H1 (cell line): Measurements from ENCODE around the gene VPS54. TPM values are rescaled to one million over a fixed set of nuclear protein-coding genes. Genes with fewer than 3 reads are reported as not detected.
A peak's percentile ranks its signal among the peaks of the same experiment; 100 is the strongest.

Experiments used
- CTCF ChIA-PET: fragments of 300-600 bp; sonication (Branson Sonifier 250); formaldehyde crosslinking; loops from one replicate; lab custom pipeline; 2021; ENCODE audit not compliant: partially characterized antibody; lab: Charles Lee
- POLR2A ChIA-PET: fragments of 300-600 bp; sonication (Branson Sonifier 250); formaldehyde crosslinking; loops from one replicate; lab custom pipeline; 2021; ENCODE audit warnings: inconsistent platforms; ENCODE audit not compliant: partially characterized antibody; lab: Charles Lee
- DNase-seq, 2 experiments: peaks; one replicate each; pipeline versions ENCODE4 v3.0.0 to v3.0.0-alpha.2; 2010 to 2022; ENCODE audit warnings: low spot score in 2 of 2, low read depth in 1 of 2, mixed read lengths in 1 of 2
- FAIRE-seq: peaks from 2 replicates; lab custom pipeline; 2011; peaks lifted over from hg19 to GRCh38; lab: Jason Lieb, UNC
- H2AFZ ChIP-seq: 2 replicates; pipeline ENCODE4 v1.8.1; 2012; ENCODE audit warnings: low read length, inconsistent platforms
- H2AK5ac ChIP-seq: 2 replicates; pipeline ENCODE4 v1.6.1; 2013; ENCODE audit warnings: low read depth, low read length
- H2BK120ac ChIP-seq: replicated peaks from 2 replicates; pipeline ENCODE3; 2013; ENCODE audit warnings: low read depth, low read length, inconsistent platforms
- H2BK12ac ChIP-seq: 2 replicates; pipeline ENCODE4 v1.6.1; 2013; ENCODE audit warnings: low read depth, low read length
- H2BK15ac ChIP-seq: 2 replicates; pipeline ENCODE4 v1.6.1; 2013; ENCODE audit warnings: low read length
- H2BK20ac ChIP-seq: 2 replicates; pipeline ENCODE4 v1.6.1; 2013; ENCODE audit warnings: low read length
- H2BK5ac ChIP-seq: 2 replicates; pipeline ENCODE4 v1.6.1; 2013; ENCODE audit warnings: low read depth, low read length
- H3K14ac ChIP-seq: 2 replicates; pipeline ENCODE4 v1.6.1; 2013; ENCODE audit warnings: inconsistent platforms; ENCODE audit not compliant: insufficient read length
- H3K18ac ChIP-seq: 2 replicates; pipeline ENCODE4 v1.6.1; 2013; ENCODE audit warnings: low read length; ENCODE audit errors: extremely low read depth
- H3K23ac ChIP-seq: 2 replicates; pipeline ENCODE4 v1.6.1; 2013; ENCODE audit warnings: inconsistent platforms; ENCODE audit not compliant: insufficient read length
- H3K23me2 ChIP-seq: 2 replicates; pipeline ENCODE4 v1.6.1; 2013; ENCODE audit warnings: low read depth, low read length
- H3K27ac ChIP-seq: 2 replicates; pipeline ENCODE4 v1.6.1; 2011; ENCODE audit warnings: low read depth, low read length, inconsistent platforms
- H3K27me3 ChIP-seq, 4 experiments: replicated peaks in 1 of 4; 1 replicate in 1 of 4; 2 replicates in 3 of 4; pipeline versions ENCODE4 v1.6.1 to v1.8.1; 2011 to 2013; ENCODE audit warnings: low read length in 3 of 4, mild to moderate bottlenecking in 3 of 4, inconsistent platforms in 2 of 4, mixed read lengths in 2 of 4, moderate library complexity in 1 of 4; ENCODE audit not compliant: control insufficient read depth in 3 of 4, insufficient read depth in 3 of 4; ENCODE audit errors: extremely low read depth in 1 of 4
- H3K36me3 ChIP-seq, 4 experiments: 2 replicates each; pipeline versions ENCODE4 v1.6.1 to v1.8.1; 2011 to 2013; ENCODE audit warnings: mild to moderate bottlenecking in 4 of 4, low read length in 3 of 4, moderate library complexity in 2 of 4, control low read depth in 1 of 4, inconsistent platforms in 1 of 4; ENCODE audit not compliant: insufficient read depth in 4 of 4, control insufficient read depth in 2 of 4
- H3K4ac ChIP-seq: replicated peaks from 2 replicates; pipeline ENCODE3; 2013; ENCODE audit warnings: low read length, low read depth, mixed read lengths, inconsistent platforms; ENCODE audit not compliant: insufficient read length
- H3K4me1 ChIP-seq, 4 experiments: replicated peaks in 1 of 4; 1 replicate in 1 of 4; 2 replicates in 3 of 4; pipeline versions ENCODE4 v1.6.1 to v1.8.1; 2011 to 2013; ENCODE audit warnings: low read length in 3 of 4, inconsistent platforms in 2 of 4, mixed read lengths in 1 of 4; ENCODE audit not compliant: insufficient read depth in 4 of 4, control insufficient read depth in 3 of 4
- H3K4me2 ChIP-seq, 2 experiments: 2 replicates each; pipeline versions ENCODE4 v1.6.1 to v1.8.1; 2011 to 2013; ENCODE audit warnings: low read depth in 2 of 2, low read length in 2 of 2, control low read depth in 1 of 2, inconsistent platforms in 1 of 2, mild to moderate bottlenecking in 1 of 2; ENCODE audit not compliant: insufficient read depth in 1 of 2
- H3K4me3 ChIP-seq, 4 experiments: fragments of 200-600, 300-600 bp in 1 of 4; sonication (generic), shearing (Covaris generic), sonication (Bioruptor Twin) in 1 of 4; 2 replicates each; pipeline versions ENCODE4 v1.5.1 to v1.8.1; 2011 to 2016; ENCODE audit warnings: low read length in 4 of 4, low read depth in 3 of 4, control low read depth in 2 of 4, inconsistent platforms in 2 of 4, mild to moderate bottlenecking in 2 of 4, mixed read lengths in 1 of 4, moderate library complexity in 1 of 4; ENCODE audit not compliant: insufficient read depth in 2 of 4; ENCODE audit errors: extremely low read depth in 1 of 4
- H3K56ac ChIP-seq: replicated peaks from 2 replicates; pipeline ENCODE3; 2013; ENCODE audit warnings: low read depth, mild to moderate bottlenecking, mixed read lengths, low read length, inconsistent platforms; ENCODE audit not compliant: insufficient read length
- H3K79me1 ChIP-seq: 2 replicates; pipeline ENCODE4 v1.6.1; 2013; ENCODE audit warnings: low read depth, low read length, control low read depth
- H3K79me2 ChIP-seq, 2 experiments: 2 replicates each; pipeline versions ENCODE4 v1.6.1 to v1.8.1; 2012 to 2013; ENCODE audit warnings: low read length in 2 of 2, mild to moderate bottlenecking in 2 of 2, inconsistent platforms in 1 of 2; ENCODE audit not compliant: insufficient read depth in 2 of 2, control insufficient read depth in 1 of 2
- H3K9ac ChIP-seq, 4 experiments: replicated peaks in 1 of 4; 1 replicate in 1 of 4; 2 replicates in 3 of 4; pipeline versions ENCODE4 v1.6.1 to v1.8.1; 2011 to 2013; ENCODE audit warnings: low read depth in 3 of 4, low read length in 3 of 4, control low read depth in 2 of 4, mild to moderate bottlenecking in 2 of 4, moderate library complexity in 2 of 4, inconsistent platforms in 1 of 4; ENCODE audit errors: extremely low read depth in 1 of 4
- H3K9me3 ChIP-seq, 2 experiments: 2 replicates each; pipeline versions ENCODE4 v1.6.1 to v1.8.1; 2012 to 2013; ENCODE audit warnings: mild to moderate bottlenecking in 2 of 2, moderate library complexity in 2 of 2, control low read depth in 1 of 2, inconsistent platforms in 1 of 2, low read depth in 1 of 2, low read length in 1 of 2, mixed read lengths in 1 of 2; ENCODE audit not compliant: insufficient read depth in 2 of 2
- H4K20me1 ChIP-seq, 2 experiments: replicated peaks in 1 of 2; 2 replicates each; pipeline versions ENCODE3 to v1.8.1; 2011 to 2013; ENCODE audit warnings: inconsistent platforms in 2 of 2, low read length in 2 of 2, mild to moderate bottlenecking in 1 of 2; ENCODE audit not compliant: insufficient read depth in 2 of 2, control insufficient read depth in 1 of 2
- H4K5ac ChIP-seq: 2 replicates; pipeline ENCODE4 v1.6.1; 2013; ENCODE audit warnings: low read length, low read depth, mixed read lengths, inconsistent platforms; ENCODE audit not compliant: insufficient read length
- H4K8ac ChIP-seq: 2 replicates; pipeline ENCODE4 v1.8.0; 2013; ENCODE audit warnings: mild to moderate bottlenecking, moderate library complexity, low read length, inconsistent platforms; ENCODE audit not compliant: insufficient read depth; ENCODE audit errors: extremely low read depth
- H4K91ac ChIP-seq: replicated peaks from 2 replicates; pipeline ENCODE3; 2013; ENCODE audit warnings: low read length, mixed read lengths, inconsistent platforms; ENCODE audit not compliant: insufficient read length
- ATF2 ChIP-seq: IDR thresholded peaks from 2 replicates; pipeline ENCODE4 v1.6.1; 2012; ENCODE audit warnings: low read length, inconsistent platforms
- RFX5 ChIP-seq: IDR thresholded peaks from 2 replicates; pipeline ENCODE4 v1.6.1; 2011; ENCODE audit warnings: low read depth, low read length, improper control_type of control experiment, borderline replicate concordance
- WGBS, 2 experiments: shearing (Covaris generic) in 1 of 2; methylation state at CpG; one replicate each; pipeline versions ENCODE4 v1.1.6 to v1.1.7; 2013 to 2015; ENCODE audit warnings: low lambda C conversion rate in 2 of 2, mixed read lengths in 2 of 2, inconsistent platforms in 1 of 2, low coverage in 1 of 2, missing lambda C conversion rate in 1 of 2; ENCODE audit not compliant: insufficient replicate concordance in 2 of 2, insufficient coverage in 1 of 2, insufficient read length in 1 of 2; ENCODE audit errors: extremely low coverage in 1 of 2, missing lambda C conversion rate in 1 of 2; 5-methylcytosine and 5-hydroxymethylcytosine counted together
- polyA plus RNA-seq, 7 experiments: library from polyadenylated mRNA; depleted of rRNA in 3 of 7; stranded (reverse) in 5 of 7; unstranded in 2 of 7; fragments of >200 nt in 5 of 7; fragments of 200-250 nt in 2 of 7; gene quantifications; 1 replicate in 5 of 7; 2 replicates in 1 of 7; 4 replicates in 1 of 7; pipeline versions ENCODE4 v1.2.1 to v1.2.3, GENCODE V29; 2011 to 2013; ENCODE audit warnings: missing spikeins in 2 of 7, mixed read lengths in 2 of 7
- total RNA-seq: library from RNA; stranded (reverse); fragmentation: NEBNext Ultra II Directional; extraction: Animal tissue kit (Norgen Biotek cat#: 25700); gene quantifications from 2 replicates; pipeline ENCODE4 v1.2.1, GENCODE V29; 2021

Gene VPS54
- total and polyA plus RNA-seq, 2 of the 8 experiments (the other 6 are each of a cell fraction or from before 2014, with no cell fraction given), result 3.6 to 13.2 TPM

GRCh38 chr2:63856303-63856603 lies 163.0 kb downstream of the VPS54 start:
- CTCF ChIA-PET, result interaction anchor here (0.7 to 1.4 kb wide), 3 partner anchors 10 to 158 kb away, joined by 3 to 5 read pairs (median 3); no protein-coding TSS in a partner anchor
- H2AK5ac ChIP-seq, result no peak overlapping the region
- no peak overlapping the region for H3K18ac ChIP-seq
- no peak overlapping the region for H3K23ac ChIP-seq
- no peak overlapping the region for H3K4ac ChIP-seq
- peak overlapping the region; percentile 37; the same call in 1 of the 2 replicates for H2BK5ac ChIP-seq
- 0 out of 2 replicates have a peak, but pooled peaks cover 6% of the 10 kb centered on the region for H3K79me1 ChIP-seq
- H4K8ac ChIP-seq, result no peak overlapping the region
- H4K5ac ChIP-seq, result no peak overlapping the region
- no peak overlapping the region for H3K9ac ChIP-seq
- no peak overlapping the region for H2BK20ac ChIP-seq
- H3K4me1 ChIP-seq, result peaks cover 18 to 30% (median 24%) of the 10 kb centered on the region in 4 experiments
- H3K27me3 ChIP-seq, result no peaks in the 10 kb centered on the region
- peaks cover 39 to 100% of the 10 kb centered on the region in 2 experiments for H3K79me2 ChIP-seq
- no peaks in the 10 kb centered on the region for H3K23me2 ChIP-seq
- H2BK120ac ChIP-seq, result no peak overlapping the region
- H3K27ac ChIP-seq, result 0 out of 2 replicates have a peak overlapping the region, but pooled peaks have one; percentile 32
- H4K20me1 ChIP-seq, result peaks cover 8 to 21% of the 10 kb centered on the region in 2 experiments
- FAIRE-seq, result no peak
- no peak overlapping the region for H4K91ac ChIP-seq
- no peak overlapping the region for H3K56ac ChIP-seq
- H3K36me3 ChIP-seq, result peaks cover 18 to 89% (median 44%) of the 10 kb centered on the region in 4 experiments
- no peak overlapping the region for H2BK15ac ChIP-seq
- H2AFZ ChIP-seq, result no peak overlapping the region
- H3K9me3 ChIP-seq, result no peaks in the 10 kb centered on the region
- POLR2A ChIA-PET, result interaction anchor here (0.6 to 17.8 kb wide), 7 partner anchors 7 to 292 kb away, joined by 3 to 297 read pairs (median 5); partner anchors contain the start of gene UGP2
- no peak overlapping the region for H2BK12ac ChIP-seq
- H3K4me3 ChIP-seq, result no peak overlapping the region
- H3K14ac ChIP-seq, result no peak overlapping the region
- 95% methylated on average over 4 of the region's 5 CpGs; no CpG with 5 or more reads in 1 of the 2 experiments for WGBS, 2 experiments
- H3K4me2 ChIP-seq, result no peak overlapping the region
- no peak for DNase-seq
- no peak for TF ChIP-seq ATF2
- TF ChIP-seq RFX5, result no peak
